GM10266 (cell line): ENCODE results near the gene TMEM202.
"Not testable (repeated sequence)": the region's sequence is repeated elsewhere in the genome, so short reads cannot be mapped to it uniquely, and the experiment has no call there.

Experiments used
- DNase-seq: peaks from one replicate; pipeline ENCODE4 v3.0.0; 2012; ENCODE audit errors: extremely low spot score
- TF ChIP-seq, protein P1 (sequence below): IDR thresholded peaks from 2 replicates; pipeline ENCODE4 v1.5.1; 2012; ENCODE audit warnings: mild to moderate bottlenecking, low read depth; ENCODE audit not compliant: control insufficient read depth, insufficient read depth; ENCODE audit errors: missing control alignments

Gene TMEM202

GRCh38 chr15:72420576-72420975 lies 22.5 kb downstream of the TMEM202 start:
- no peak for DNase-seq
- TF ChIP-seq, protein P1, sequence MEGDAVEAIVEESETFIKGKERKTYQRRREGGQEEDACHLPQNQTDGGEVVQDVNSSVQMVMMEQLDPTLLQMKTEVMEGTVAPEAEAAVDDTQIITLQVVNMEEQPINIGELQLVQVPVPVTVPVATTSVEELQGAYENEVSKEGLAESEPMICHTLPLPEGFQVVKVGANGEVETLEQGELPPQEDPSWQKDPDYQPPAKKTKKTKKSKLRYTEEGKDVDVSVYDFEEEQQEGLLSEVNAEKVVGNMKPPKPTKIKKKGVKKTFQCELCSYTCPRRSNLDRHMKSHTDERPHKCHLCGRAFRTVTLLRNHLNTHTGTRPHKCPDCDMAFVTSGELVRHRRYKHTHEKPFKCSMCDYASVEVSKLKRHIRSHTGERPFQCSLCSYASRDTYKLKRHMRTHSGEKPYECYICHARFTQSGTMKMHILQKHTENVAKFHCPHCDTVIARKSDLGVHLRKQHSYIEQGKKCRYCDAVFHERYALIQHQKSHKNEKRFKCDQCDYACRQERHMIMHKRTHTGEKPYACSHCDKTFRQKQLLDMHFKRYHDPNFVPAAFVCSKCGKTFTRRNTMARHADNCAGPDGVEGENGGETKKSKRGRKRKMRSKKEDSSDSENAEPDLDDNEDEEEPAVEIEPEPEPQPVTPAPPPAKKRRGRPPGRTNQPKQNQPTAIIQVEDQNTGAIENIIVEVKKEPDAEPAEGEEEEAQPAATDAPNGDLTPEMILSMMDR, result no peak

DNA sequence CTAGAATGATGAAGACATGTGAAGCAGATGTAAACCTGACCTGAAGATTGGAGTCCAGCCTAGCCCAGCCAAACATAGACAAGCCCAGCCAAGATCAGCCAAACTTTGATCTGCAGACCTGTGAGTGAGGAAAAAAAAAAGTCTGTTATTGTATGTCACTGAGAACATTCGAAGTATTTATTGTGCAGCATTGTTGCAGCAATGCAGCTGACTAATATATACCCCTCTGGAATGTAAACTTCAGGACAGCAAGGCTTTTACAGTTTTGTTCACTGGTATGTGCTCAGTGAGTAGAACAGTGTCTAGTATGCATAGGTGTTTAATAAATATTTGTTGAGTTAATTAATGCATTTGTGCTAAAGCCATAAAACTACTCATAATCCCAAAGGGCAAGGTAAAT lies 23.4 kb downstream of the TMEM202 start:
- DNase-seq, result no peak
- TF ChIP-seq, protein P1, result no peak

DNA sequence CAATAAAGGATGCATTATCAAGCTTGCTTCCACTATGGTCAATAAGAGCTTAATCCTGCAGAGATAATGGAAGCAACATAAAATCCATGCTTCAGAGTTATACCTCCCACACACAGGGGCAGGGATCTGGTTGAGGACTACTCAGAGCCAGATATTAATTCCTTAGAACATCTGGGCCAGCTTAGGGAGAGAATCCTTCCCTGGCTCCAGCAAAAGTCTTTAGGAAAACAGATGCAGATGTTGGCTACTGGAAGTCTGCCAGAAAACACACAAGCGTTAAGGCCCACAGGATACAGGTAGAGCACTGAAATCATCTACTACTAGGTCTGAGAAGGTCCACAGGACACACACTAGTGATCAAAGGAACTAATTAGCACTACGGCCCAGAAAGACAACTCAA lies 25.2 kb downstream of the TMEM202 start:
- DNase-seq, result no peak
- TF ChIP-seq, protein P1, result no peak

- DNase-seq, result no peak
- TF ChIP-seq, protein P1, result no peak
Observed at GRCh38 chr15:72426753-72427152, 28.6 kb downstream of the TMEM202 start.

GRCh38 chr15:72437650-72438316 lies 39.7 kb downstream of the TMEM202 start:
- no peak for DNase-seq
- TF ChIP-seq, protein P1, result no peak

- DNase-seq, result not testable (repeated sequence)
Observed at GRCh38 chr15:72442848-72443247, 44.7 kb downstream of the TMEM202 start.

DNA sequence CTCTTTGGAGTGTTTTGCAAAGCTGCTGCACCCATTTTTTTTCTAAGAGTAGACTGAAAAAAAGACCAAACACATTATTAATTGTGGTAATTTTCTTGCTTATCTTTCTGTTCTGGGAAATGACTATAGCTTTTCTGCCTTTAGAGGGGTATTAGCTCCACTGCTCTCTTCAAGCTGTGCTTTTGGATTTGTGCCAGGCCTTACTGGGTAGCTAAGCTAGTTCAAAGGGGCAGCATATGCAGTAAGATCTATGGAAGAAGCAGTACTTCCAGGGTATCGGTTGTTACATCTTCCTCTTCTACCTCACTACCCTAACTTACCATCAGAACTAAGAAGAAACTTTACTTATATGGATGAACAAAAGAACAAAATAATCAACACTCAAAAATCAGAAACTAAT lies 47.3 kb downstream of the TMEM202 start:
- DNase-seq, result no peak
- TF ChIP-seq, protein P1, result no peak

GRCh38 chr15:72450805-72451204 lies 52.7 kb downstream of the TMEM202 start:
- TF ChIP-seq, protein P1, result no peak
- DNase-seq, result no peak
